ENCODE results near the gene INAFM2. TPM values are rescaled to one million over a fixed set of nuclear protein-coding genes. Genes with fewer than 3 reads are reported as not detected.

The INAFM2 gene
- polyA plus RNA-seq, 4 donors = 13.1 to 22.2 (median 18.3) TPM

- DNase-seq (ENCODE audit: low read depth in 4 of 4, low spot score in 3 of 4) = no peak
Measured at GRCh38 chr15:40325700-40326099, 2.2 kb downstream of the INAFM2 start.

- DNase-seq (ENCODE audit: low read depth in 4 of 4, low spot score in 3 of 4) = no peak
Measured at GRCh38 chr15:40327457-40327856, 4.0 kb downstream of the INAFM2 start.

GRCh38 chr15:40328176-40328575 lies 4.7 kb downstream of the INAFM2 start:
- DNase-seq (ENCODE audit: low read depth in 4 of 4, low spot score in 3 of 4) = no peak

- DNase-seq (ENCODE audit: low read depth in 4 of 4, low spot score in 3 of 4) = no peak
Measured at GRCh38 chr15:40328751-40329150, 5.3 kb downstream of the INAFM2 start.

- DNase-seq (ENCODE audit: low read depth in 4 of 4, low spot score in 3 of 4) = no peak
Measured at GRCh38 chr15:40329804-40330203, 6.3 kb downstream of the INAFM2 start.

GRCh38 chr15:40330368-40330836 lies 6.9 kb downstream of the INAFM2 start:
- DNase-seq (ENCODE audit: low read depth in 4 of 4, low spot score in 3 of 4) = no peak

GRCh38 chr15:40331026-40331425 lies 7.5 kb downstream of the INAFM2 start:
- DNase-seq (ENCODE audit: low read depth in 4 of 4, low spot score in 3 of 4) = no peak

- DNase-seq (ENCODE audit: low read depth in 4 of 4, low spot score in 3 of 4) = no peak
Measured at GRCh38 chr15:40331637-40332036, 8.1 kb downstream of the INAFM2 start.

- no peak for DNase-seq (ENCODE audit: low read depth in 4 of 4, low spot score in 3 of 4)
Measured at GRCh38 chr15:40332113-40332781, 8.8 kb downstream of the INAFM2 start.

GRCh38 chr15:40333922-40334492 lies 10.5 kb downstream of the INAFM2 start:
- DNase-seq (ENCODE audit: low read depth in 4 of 4, low spot score in 3 of 4) = no peak

- no peak for DNase-seq (ENCODE audit: low read depth in 4 of 4, low spot score in 3 of 4)
Measured at GRCh38 chr15:40334541-40334940, 11.0 kb downstream of the INAFM2 start.

GRCh38 chr15:40334941-40335795 lies 11.7 kb downstream of the INAFM2 start:
- DNase-seq (ENCODE audit: low read depth in 4 of 4, low spot score in 3 of 4) = no peak

GRCh38 chr15:40335938-40336743 lies 12.6 kb downstream of the INAFM2 start:
- DNase-seq (ENCODE audit: low read depth in 4 of 4, low spot score in 3 of 4) = no peak

- no peak for DNase-seq (ENCODE audit: low read depth in 4 of 4, low spot score in 3 of 4)
Measured at GRCh38 chr15:40336744-40337122, 13.2 kb downstream of the INAFM2 start.

- DNase-seq (ENCODE audit: low read depth in 4 of 4, low spot score in 3 of 4) = no peak
Measured at GRCh38 chr15:40337597-40337996, 14.1 kb downstream of the INAFM2 start.

- no peak for DNase-seq (ENCODE audit: low read depth in 4 of 4, low spot score in 3 of 4)
Measured at GRCh38 chr15:40338041-40338657, 14.7 kb downstream of the INAFM2 start.

- DNase-seq (ENCODE audit: low read depth in 4 of 4, low spot score in 3 of 4) = no peak
Measured at GRCh38 chr15:40338921-40339620, 15.6 kb downstream of the INAFM2 start.

GRCh38 chr15:40339621-40339945 lies 16.1 kb downstream of the INAFM2 start:
- no peak for DNase-seq (ENCODE audit: low read depth in 4 of 4, low spot score in 3 of 4)

GRCh38 chr15:40340038-40340739 lies 16.7 kb downstream of the INAFM2 start:
- DNase-seq (ENCODE audit: low read depth in 4 of 4, low spot score in 3 of 4) = no peak

Data from left renal pelvis (tissue), 4 donors.